Heart left ventricle (tissue), 16 donors: ENCODE data around the gene ITPK1. TPM values are rescaled to one million over a fixed set of nuclear protein-coding genes. Genes with fewer than 3 reads are reported as not detected.
A peak's percentile ranks its signal among the peaks of the same experiment; 100 is the strongest.
"Not testable (repeated sequence)": the region's sequence is repeated elsewhere in the genome, so short reads cannot be mapped to it uniquely, and the experiment has no call there.

Experiments used
- ATAC-seq, 4 donors: fragments of 200-7000 bp; cut with Tn5 transposase; one replicate each; pipeline ENCODE4 v1.9.1; 2020 to 2022; ENCODE audit warnings: moderate library complexity in 4 of 4, mild to moderate bottlenecking in 3 of 4, moderate number of reproducible peaks in 1 of 4
- DNase-seq, 5 donors: peaks; one replicate each; pipeline ENCODE4 v3.0.0-alpha.2; 2020
- H3K27ac ChIP-seq, 12 donors: fragments of 200-600 bp; sonication (generic) in 4 of 12; one replicate each; pipeline versions ENCODE4 v1.5.0 to v1.8.0; 2016 to 2022; ENCODE audit warnings: mild to moderate bottlenecking in 2 of 12
- H3K27me3 ChIP-seq, 9 donors: fragments of 200-600 bp; sonication (generic) in 2 of 9; one replicate each; pipeline versions ENCODE4 v1.5.1 to v1.8.0; 2016 to 2022; ENCODE audit warnings: mild to moderate bottlenecking in 3 of 9
- H3K36me3 ChIP-seq, 9 donors: fragments of 200-600 bp; sonication (generic) in 2 of 9; one replicate each; pipeline versions ENCODE4 v1.5.0 to v1.8.0; 2018 to 2022; ENCODE audit warnings: mild to moderate bottlenecking in 2 of 9
- H3K4me1 ChIP-seq, 12 donors: fragments of 200-600 bp; sonication (generic) in 4 of 12; one replicate each; pipeline versions ENCODE4 v1.5.0 to v1.8.0; 2016 to 2022; ENCODE audit warnings: mild to moderate bottlenecking in 3 of 12
- H3K4me3 ChIP-seq, 12 donors: fragments of 200-600 bp; sonication (generic) in 4 of 12; one replicate each; pipeline versions ENCODE4 v1.5.0 to v1.8.0; 2017 to 2022; ENCODE audit warnings: mild to moderate bottlenecking in 9 of 12, moderate library complexity in 4 of 12
- H3K9me3 ChIP-seq, 12 donors: fragments of 200-600 bp; sonication (generic) in 4 of 12; one replicate each; pipeline versions ENCODE4 v1.5.0 to v1.8.0; 2016 to 2022; ENCODE audit warnings: mild to moderate bottlenecking in 1 of 12
- CTCF ChIP-seq, 12 donors: fragments of 200-600 bp; sonication (generic) in 4 of 12; IDR thresholded peaks; one replicate each; pipeline versions ENCODE4 v1.5.0 to v1.8.0; 2018 to 2022; ENCODE audit warnings: antibody characterized with exemption in 12 of 12, mild to moderate bottlenecking in 5 of 12
- POLR2A ChIP-seq, 2 donors: fragments of 450-650 bp; IDR thresholded peaks; one replicate each; pipeline ENCODE4 v1.6.1; 2017; ENCODE audit warnings: antibody characterized with exemption in 2 of 2, mild to moderate bottlenecking in 2 of 2, moderate library complexity in 2 of 2
- WGBS, 4 donors: extraction: QIAGEN DNeasy Blood & Tissue Kit in 2 of 4; methylation state at CpG; one replicate each; pipeline versions ENCODE4 v1.1.5 to v1.1.7; 2013 to 2018; 5-methylcytosine and 5-hydroxymethylcytosine counted together
- intact Hi-C, 10 donors: fragments of 100-400 bp; cut with DNase I; formaldehyde crosslinking; loops; one replicate each; pipeline versions ENCODE4 v1.11.1 to v1.14.2; 2022
- polyA plus RNA-seq, 2 donors: library from polyadenylated mRNA; stranded (reverse); fragments of 200-250 nt; gene quantifications; one replicate each; pipeline ENCODE4 v1.2.3, GENCODE V29; 2013
- total RNA-seq, 9 donors: library from RNA; depleted of rRNA in 2 of 9; stranded (reverse); fragments of >200 nt in 2 of 9; fragmentation: NEBNext Ultra II Directional in 3 of 9; extraction: Animal tissue kit (Norgen Biotek cat#: 25700) in 3 of 9; gene quantifications; one replicate each; pipeline versions ENCODE4 v1.1.0 to v1.2.4, GENCODE V29; 2016 to 2023
- donor health status: ischemic (EF 13 %, LVEDD 7.1; RV severe dilation, severe dysfunction).
- donor health status: healthy with polysubstance abuse.
- donor health status: DM: no; HTN: yes; CAD: no.
- donor health status: DM: no; HTN: no; CAD: no.
- donor health status: ischemic (EF 25% LVEDD 6.9; RV normal size, moderate dysfunction).
- donor health status: ischemic (EF 25% LVEDD 5.7; RV mildly dilated, moderate dysfunction).
- donor health status: healthy.
- donor health status: DM: yes; HTN: yes; CAD: no.
- donor health status: ischemic (EF 35%, LVEDD 5.7; RV mildly dilated, moderate dysfunction).
- donor health status: nonischemic (EF 11% LVEDD 7.7; RV severe dilation, severe dysfunction).
- donor health status: DM: yes; HTN: yes; CAD: no.
- donor health status: PGD.
- donor health status: ischemic (EF 29% LVEDD 5.4; RV normal size, mild dysfunction).
- donor health status: nonischemic (EF 23%, LVEDD 6.1; RV moderate dilation, normal function).

ITPK1 gene
- total and polyA plus RNA-seq, 11 donors, result 44.5 to 158 (median 91.0) TPM

GRCh38 chr14:93135399-93135798, 19.7 kb upstream of the ITPK1 start:
- Histone ChIP-seq H3K4me1 (peaks cover 0 to 14% (median 0%) of the 10 kb centered on the region in 12 donors), H3K27me3 (no peaks in the 10 kb centered on the region), H3K9me3 (no peaks in the 10 kb centered on the region), H3K27ac (no peak overlapping the region), H3K36me3 (no peaks in the 10 kb centered on the region), H3K4me3 (no peak overlapping the region)
- DNase-seq (no peak), ATAC-seq (no peak)
- TF ChIP-seq CTCF (IDR thresholded peaks at IDR 0.05) (no peak), POLR2A (IDR thresholded peaks at IDR 0.05) (no peak)
- 67 to 78% (median 70%) methylated on average over 5 of the region's 5 CpGs for WGBS, 4 donors
- intact Hi-C loops, result loop anchor here in 7 of 10 donors (5.0 to 10.0 kb wide), 6 partner anchors 98 to 258 kb away; no protein-coding TSS in a partner anchor

- 67 to 72% (median 68%) methylated on average over 8 of the region's 8 CpGs for WGBS, 4 donors
- H3K27ac ChIP-seq, result peak overlapping the region in 3 of 12 donors; percentile 37 to 49 (median 43)
- intact Hi-C loops, result loop anchor here in 2 of 10 donors (5.0 to 10.0 kb wide), 2 partner anchors 161 to 249 kb away; no protein-coding TSS in a partner anchor
- ATAC-seq (no peak), DNase-seq (no peak)
- H3K9me3 ChIP-seq, result no peaks in the 10 kb centered on the region
- no peaks in the 10 kb centered on the region for H3K36me3 ChIP-seq
- no peak overlapping the region for H3K4me3 ChIP-seq
- no peak for TF ChIP-seq CTCF (IDR thresholded peaks at IDR 0.05)
- no peak for TF ChIP-seq POLR2A (IDR thresholded peaks at IDR 0.05)
- H3K27me3 ChIP-seq, result no peaks in the 10 kb centered on the region
- H3K4me1 ChIP-seq, result peaks cover 0 to 22% (median 0%) of the 10 kb centered on the region in 12 donors
Observed at GRCh38 chr14:93133464-93133863, 17.7 kb upstream of the ITPK1 start.

- no peaks in the 10 kb centered on the region for H3K36me3 ChIP-seq
- ATAC-seq (peak; percentile 46 to 88 (median 76)), DNase-seq (peak in 3 of 5 donors; percentile 45 to 54 (median 46))
- H3K4me1 ChIP-seq, result peaks cover 0 to 24% (median 0%) of the 10 kb centered on the region in 12 donors
- H3K9me3 ChIP-seq, result no peaks in the 10 kb centered on the region
- intact Hi-C loops, result loop anchor here in 3 of 10 donors (1.0 to 10.0 kb wide), 4 partner anchors 17 to 248 kb away; partner anchors contain the start of gene ITPK1 (in 1 of the 3)
- H3K27me3 ChIP-seq, result no peaks in the 10 kb centered on the region
- TF ChIP-seq POLR2A (IDR thresholded peaks at IDR 0.05) (no peak), CTCF (IDR thresholded peaks at IDR 0.05) (peak; percentile 28 to 61 (median 51))
- no peak overlapping the region for H3K4me3 ChIP-seq
- 57 to 63% (median 60%) methylated on average over 8 of the region's 8 CpGs for WGBS, 4 donors
- peak overlapping the region in 6 of 12 donors; percentile 10 to 49 (median 34) for H3K27ac ChIP-seq
Observed at GRCh38 chr14:93132472-93133065, 16.8 kb upstream of the ITPK1 start.

GRCh38 chr14:93131257-93131820, 15.6 kb upstream of the ITPK1 start:
- intact Hi-C loops, result loop anchor here in 2 of 10 donors (5.0 to 10.0 kb wide), 2 partner anchors 159 to 247 kb away; no protein-coding TSS in a partner anchor
- not testable (repeated sequence) for H3K9me3 ChIP-seq, H3K27ac ChIP-seq, DNase-seq, ATAC-seq, H3K27me3 ChIP-seq, H3K36me3 ChIP-seq, H3K4me3 ChIP-seq
- WGBS, 4 donors, result 86 to 97% (median 91%) methylated on average over 5 of the region's 5 CpGs
- H3K4me1 ChIP-seq, result peaks cover 0 to 24% (median 0%) of the 10 kb centered on the region in 12 donors
